Kidney epithelial cell (primary cell): ENCODE measurements around the gene PLXNA4. TPM values are rescaled to one million over a fixed set of nuclear protein-coding genes. Genes with fewer than 3 reads are reported as not detected.

Experiments used
- DNase-seq: peaks from one replicate; pipeline ENCODE4 v3.0.0-alpha.2; 2010; ENCODE audit warnings: low read depth
- H3K27me3 ChIP-seq: 2 replicates; pipeline ENCODE4 v1.6.0; 2011; ENCODE audit warnings: low read length; ENCODE audit not compliant: control insufficient read depth, insufficient read depth
- H3K36me3 ChIP-seq: 2 replicates; pipeline ENCODE4 v1.5.1; 2011; ENCODE audit warnings: low read length; ENCODE audit not compliant: control insufficient read depth, insufficient read depth
- H3K4me3 ChIP-seq: 2 replicates; pipeline ENCODE4 v1.5.1; 2011; ENCODE audit warnings: low read depth, mild to moderate bottlenecking, control low read depth, low read length
- CTCF ChIP-seq: IDR thresholded peaks from 2 replicates; pipeline ENCODE4 v1.5.1; 2011; ENCODE audit warnings: mild to moderate bottlenecking, moderate library complexity, low read length, control low read depth, inconsistent platforms; ENCODE audit not compliant: insufficient read depth, poor library complexity, severe bottlenecking
- total RNA-seq: library from RNA; depleted of rRNA; stranded (reverse); fragments of >200 nt; gene quantifications from 2 replicates; pipeline ENCODE4 v1.2.3, GENCODE V29; 2015

The PLXNA4 gene
- total RNA-seq, 1 donor from 2014 or later, result 5.9 TPM

GRCh38 chr7:132275416-132276233 lies 300.6 kb downstream of the PLXNA4 start:
- H3K27me3 ChIP-seq, result no peaks in the 10 kb centered on the region
- no peak overlapping the region for H3K4me3 ChIP-seq
- DNase-seq, result no peak
- TF ChIP-seq CTCF, result no peak
- H3K36me3 ChIP-seq, result no peaks in the 10 kb centered on the region

- TF ChIP-seq CTCF, result no peak
- no peak for DNase-seq
- Histone ChIP-seq H3K4me3 (no peak overlapping the region), H3K36me3 (no peaks in the 10 kb centered on the region), H3K27me3 (no peaks in the 10 kb centered on the region)
Measured at GRCh38 chr7:132272763-132273371, 303.4 kb downstream of the PLXNA4 start.

GRCh38 chr7:132270517-132270916 lies 305.8 kb downstream of the PLXNA4 start:
- no peak for DNase-seq
- no peaks in the 10 kb centered on the region for H3K27me3 ChIP-seq
- no peak for TF ChIP-seq CTCF
- no peak overlapping the region for H3K4me3 ChIP-seq
- no peaks in the 10 kb centered on the region for H3K36me3 ChIP-seq

- Histone ChIP-seq H3K4me3 (no peak overlapping the region), H3K36me3 (no peaks in the 10 kb centered on the region)
- no peak for TF ChIP-seq CTCF
Measured at GRCh38 chr7:132269718-132270117, 306.6 kb downstream of the PLXNA4 start.

GRCh38 chr7:132263151-132263550 lies 313.1 kb downstream of the PLXNA4 start:
- no peak for DNase-seq
- no peak for TF ChIP-seq CTCF
- H3K4me3 ChIP-seq, result no peak overlapping the region
- no peaks in the 10 kb centered on the region for H3K36me3 ChIP-seq
- no peaks in the 10 kb centered on the region for H3K27me3 ChIP-seq

More at GRCh38 chr7:132269718-132270117, 306.6 kb downstream of the PLXNA4 start:
- H3K27me3 ChIP-seq, result no peaks in the 10 kb centered on the region
- no peak for DNase-seq
